GM23338 (cell line): Measurements from ENCODE around the gene KLHL33. TPM values are rescaled to one million over a fixed set of nuclear protein-coding genes. Genes with fewer than 3 reads are reported as not detected.

Experiments
- ATAC-seq: fragments of 200-7000 bp; cut with Tn5 transposase; 3 replicates; pipeline ENCODE4 v1.9.1; 2020
- DNase-seq: peaks from one replicate; pipeline ENCODE4 v3.0.0-alpha.2; 2015; ENCODE audit warnings: low spot score
- H2AFZ ChIP-seq: fragments of 200-600 bp; sonication (generic); 2 replicates; pipeline ENCODE4 v1.8.0; 2016; ENCODE audit warnings: antibody characterized with exemption, mild to moderate bottlenecking, moderate library complexity
- H3F3A ChIP-seq: fragments of 200-600 bp; sonication (generic); replicated peaks from 2 replicates; pipeline ENCODE4 v1.8.0; 2017; ENCODE audit warnings: antibody characterized with exemption, mixed run types, low read depth
- H3K27ac ChIP-seq: fragments of 200-600 bp; sonication (generic); 2 replicates; pipeline ENCODE4 v1.6.1; 2016; ENCODE audit warnings: low read depth
- H3K27me3 ChIP-seq: fragments of 200-600 bp; sonication (generic); 2 replicates; pipeline ENCODE4 v1.8.0; 2016; ENCODE audit warnings: mild to moderate bottlenecking, mixed run types, moderate library complexity; ENCODE audit not compliant: insufficient read depth
- H3K36me3 ChIP-seq: fragments of 200-600 bp; sonication (generic); 2 replicates; pipeline ENCODE4 v1.8.0; 2016; ENCODE audit warnings: mild to moderate bottlenecking; ENCODE audit not compliant: insufficient read depth
- H3K4me1 ChIP-seq: fragments of 200-600 bp; sonication (generic); 2 replicates; pipeline ENCODE4 v1.8.0; 2016; ENCODE audit warnings: mild to moderate bottlenecking, moderate library complexity; ENCODE audit not compliant: insufficient read depth
- H3K4me2 ChIP-seq: fragments of 200-600 bp; sonication (generic); 2 replicates; pipeline ENCODE4 v1.7.1; 2017; ENCODE audit warnings: mixed run types
- H3K4me3 ChIP-seq: fragments of 200-600 bp; sonication (generic); 2 replicates; pipeline ENCODE4 v1.6.1; 2016; ENCODE audit warnings: mixed run types
- H3K79me2 ChIP-seq: fragments of 200-600 bp; sonication (generic); replicated peaks from 2 replicates; pipeline ENCODE4 v1.8.0; 2017; ENCODE audit warnings: mild to moderate bottlenecking; ENCODE audit not compliant: insufficient read depth
- H3K9me2 ChIP-seq: fragments of 200-600 bp; sonication (generic); 2 replicates; pipeline ENCODE4 v1.8.0; 2017; ENCODE audit not compliant: insufficient read depth
- H4K20me1 ChIP-seq: fragments of 200-600 bp; sonication (generic); replicated peaks from 2 replicates; pipeline ENCODE4 v1.8.0; 2017; ENCODE audit warnings: mild to moderate bottlenecking; ENCODE audit not compliant: insufficient read depth
- H3K27ac Mint-ChIP-seq: 2 replicates; pipeline ENCODE4 v1.8.0; 2020; ENCODE audit warnings: inconsistent platforms, mild to moderate bottlenecking, moderate library complexity, mixed read lengths
- H3K27me3 Mint-ChIP-seq: 3 replicates; pipeline ENCODE4 v1.8.0; 2022; ENCODE audit warnings: low read depth, mild to moderate bottlenecking, moderate library complexity, mixed read lengths, inconsistent platforms; ENCODE audit not compliant: insufficient read depth, poor library complexity
- H3K36me3 Mint-ChIP-seq: 3 replicates; pipeline ENCODE4 v1.8.0; 2021; ENCODE audit warnings: low read depth, mild to moderate bottlenecking, inconsistent platforms, moderate library complexity, mixed read lengths
- H3K4me1 Mint-ChIP-seq: 3 replicates; pipeline ENCODE4 v1.8.0; 2020; ENCODE audit warnings: mild to moderate bottlenecking, inconsistent platforms, mixed read lengths
- H3K4me3 Mint-ChIP-seq: 3 replicates; pipeline ENCODE4 v1.8.0; 2021; ENCODE audit warnings: moderate library complexity, mild to moderate bottlenecking, inconsistent platforms, mixed read lengths
- H3K9me3 Mint-ChIP-seq: 3 replicates; pipeline ENCODE4 v1.8.0; 2020; ENCODE audit warnings: moderate library complexity, mild to moderate bottlenecking, inconsistent platforms, mixed read lengths
- CREB1 ChIP-seq: fragments of 250-450 bp; sonication (Bioruptor Pico); IDR thresholded peaks from 2 replicates; pipeline ENCODE4 v1.5.0; 2020; ENCODE audit warnings: low read depth, mild to moderate bottlenecking, moderate library complexity
- EZH2 ChIP-seq: fragments of 200-600 bp; sonication (generic); IDR thresholded peaks from one replicate; pipeline ENCODE4 v1.8.0; 2017; ENCODE audit warnings: antibody characterized with exemption, mild to moderate bottlenecking, low read depth; ENCODE audit not compliant: unreplicated experiment
- EZH2phosphoT487 ChIP-seq: fragments of 200-600 bp; sonication (generic); IDR thresholded peaks from one replicate; pipeline ENCODE4 v1.8.1; 2018; ENCODE audit warnings: antibody characterized with exemption; ENCODE audit not compliant: unreplicated experiment
- JUNB ChIP-seq: IDR thresholded peaks from one replicate; pipeline ENCODE4 v1.6.1; 2016; ENCODE audit warnings: antibody characterized with exemption; ENCODE audit not compliant: unreplicated experiment
- NANOG ChIP-seq: IDR thresholded peaks from 2 replicates; pipeline ENCODE4 v1.6.1; 2016; ENCODE audit warnings: antibody characterized with exemption, borderline replicate concordance
- POLR2AphosphoS5 ChIP-seq: IDR thresholded peaks from 2 replicates; pipeline ENCODE4 v1.6.1; 2016; ENCODE audit warnings: antibody characterized with exemption, low read depth
- STAT1 ChIP-seq: IDR thresholded peaks from one replicate; pipeline ENCODE4 v1.6.1; 2016; ENCODE audit warnings: antibody characterized with exemption; ENCODE audit not compliant: unreplicated experiment
- ZNF114 ChIP-seq: fragments of 250-450 bp; sonication (Bioruptor Pico); IDR thresholded peaks from 2 replicates; pipeline ENCODE4 v1.5.0; 2020; ENCODE audit warnings: mild to moderate bottlenecking, moderate library complexity
- ZNF331 ChIP-seq: fragments of 250-450 bp; sonication (Bioruptor Pico); IDR thresholded peaks from 2 replicates; pipeline ENCODE4 v1.5.0; 2020; ENCODE audit warnings: low read depth, mild to moderate bottlenecking, moderate library complexity
- polyA plus RNA-seq: library from polyadenylated mRNA; unstranded; fragments of >200 nt; fragmentation: Nextera tagmentation; extraction: Ambion mirVana; gene quantifications from 2 replicates; pipeline ENCODE4 v1.2.1, GENCODE V29; 2016
- total RNA-seq: library from RNA; depleted of rRNA; stranded (reverse); fragments of >200 nt; shearing (Covaris generic); gene quantifications from 2 replicates; pipeline ENCODE4 v1.2.3, GENCODE V29; 2014
- TF ChIP-seq, protein P1 (sequence below), 2 experiments: fragments of 200-600 bp in 1 of 2; sonication (generic) in 1 of 2; conservative IDR thresholded peaks; 2 replicates each; pipeline versions ENCODE4 v1.5.1 to v1.6.1; 2016 to 2017; ENCODE audit warnings: antibody characterized with exemption in 2 of 2, low read depth in 2 of 2, mild to moderate bottlenecking in 2 of 2, moderate library complexity in 1 of 2
- TF ChIP-seq, protein P2 (sequence below): IDR thresholded peaks from one replicate; pipeline ENCODE4 v1.6.1; 2018; ENCODE audit warnings: antibody characterized with exemption; ENCODE audit not compliant: unreplicated experiment
- TF ChIP-seq, protein P3 (sequence below): fragments of 250-450 bp; sonication (Bioruptor Pico); IDR thresholded peaks from 2 replicates; pipeline ENCODE4 v1.5.0; 2020; ENCODE audit warnings: mild to moderate bottlenecking, moderate library complexity
- TF ChIP-seq, protein P4 (sequence below): IDR thresholded peaks from 2 replicates; pipeline ENCODE4 v1.6.1; 2016; ENCODE audit warnings: antibody characterized with exemption

KLHL33 gene
- total and polyA plus RNA-seq, 2 experiments from 2014 or later = 0.15 to 0.35 TPM

DNA sequence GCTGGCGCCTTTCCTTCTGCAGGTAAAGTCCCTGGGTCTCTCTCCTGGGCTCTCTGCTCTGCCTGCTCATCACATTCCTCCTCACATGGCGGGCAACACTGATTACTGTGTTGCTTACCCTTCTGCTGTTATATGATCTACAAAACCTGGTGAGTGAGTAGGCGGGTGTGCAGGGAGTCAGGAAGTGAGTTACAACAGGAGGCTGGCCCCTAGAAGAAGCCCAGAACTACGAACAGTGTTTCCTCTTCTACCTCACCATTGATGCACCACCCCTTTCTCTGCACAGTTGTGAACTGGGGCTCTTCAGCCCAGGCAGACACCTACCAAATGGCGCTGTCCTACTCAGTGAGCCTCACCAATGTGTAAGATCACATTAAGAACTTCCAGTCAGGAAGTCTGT is 4.9 kb upstream of the KLHL33 start:
- no peak overlapping the region for H2AFZ ChIP-seq
- H3K4me2 ChIP-seq = no peak overlapping the region
- no peaks in the 10 kb centered on the region for H4K20me1 ChIP-seq
- H3K4me3 ChIP-seq = no peak overlapping the region
- DNase-seq (no peak), ATAC-seq (no peak; the same call in 2 of the 3 replicates)
- no peaks in the 10 kb centered on the region for H3F3A ChIP-seq
- Mint-ChIP-seq H3K27me3 (peaks cover 10% of the 10 kb centered on the region), H3K27ac (no peak overlapping the region), H3K4me1 (peaks cover 3% of the 10 kb centered on the region; the same call in 1 of the 3 replicates), H3K9me3 (peaks cover 4% of the 10 kb centered on the region; the same call in 2 of the 3 replicates), H3K4me3 (no peak overlapping the region), H3K36me3 (peaks cover 7% of the 10 kb centered on the region; the same call in 2 of the 3 replicates)
- H3K27me3 ChIP-seq = peaks cover 9% of the 10 kb centered on the region
- H3K27ac ChIP-seq = no peak overlapping the region
- 0 out of 2 replicates have a peak, but pooled peaks cover 9% of the 10 kb centered on the region for H3K9me2 ChIP-seq
- TF ChIP-seq, protein P1, sequence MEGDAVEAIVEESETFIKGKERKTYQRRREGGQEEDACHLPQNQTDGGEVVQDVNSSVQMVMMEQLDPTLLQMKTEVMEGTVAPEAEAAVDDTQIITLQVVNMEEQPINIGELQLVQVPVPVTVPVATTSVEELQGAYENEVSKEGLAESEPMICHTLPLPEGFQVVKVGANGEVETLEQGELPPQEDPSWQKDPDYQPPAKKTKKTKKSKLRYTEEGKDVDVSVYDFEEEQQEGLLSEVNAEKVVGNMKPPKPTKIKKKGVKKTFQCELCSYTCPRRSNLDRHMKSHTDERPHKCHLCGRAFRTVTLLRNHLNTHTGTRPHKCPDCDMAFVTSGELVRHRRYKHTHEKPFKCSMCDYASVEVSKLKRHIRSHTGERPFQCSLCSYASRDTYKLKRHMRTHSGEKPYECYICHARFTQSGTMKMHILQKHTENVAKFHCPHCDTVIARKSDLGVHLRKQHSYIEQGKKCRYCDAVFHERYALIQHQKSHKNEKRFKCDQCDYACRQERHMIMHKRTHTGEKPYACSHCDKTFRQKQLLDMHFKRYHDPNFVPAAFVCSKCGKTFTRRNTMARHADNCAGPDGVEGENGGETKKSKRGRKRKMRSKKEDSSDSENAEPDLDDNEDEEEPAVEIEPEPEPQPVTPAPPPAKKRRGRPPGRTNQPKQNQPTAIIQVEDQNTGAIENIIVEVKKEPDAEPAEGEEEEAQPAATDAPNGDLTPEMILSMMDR (conservative IDR thresholded peaks at IDR 0.05; ENCODE audit: low read depth in 2 of 2) = no peak
- TF ChIP-seq ZNF114 (CRISPR knock-in tag) = no peak
- TF ChIP-seq POLR2AphosphoS5 = no peak
- no peak for TF ChIP-seq NANOG
- TF ChIP-seq EZH2phosphoT487 = no peak
- TF ChIP-seq, protein P2, sequence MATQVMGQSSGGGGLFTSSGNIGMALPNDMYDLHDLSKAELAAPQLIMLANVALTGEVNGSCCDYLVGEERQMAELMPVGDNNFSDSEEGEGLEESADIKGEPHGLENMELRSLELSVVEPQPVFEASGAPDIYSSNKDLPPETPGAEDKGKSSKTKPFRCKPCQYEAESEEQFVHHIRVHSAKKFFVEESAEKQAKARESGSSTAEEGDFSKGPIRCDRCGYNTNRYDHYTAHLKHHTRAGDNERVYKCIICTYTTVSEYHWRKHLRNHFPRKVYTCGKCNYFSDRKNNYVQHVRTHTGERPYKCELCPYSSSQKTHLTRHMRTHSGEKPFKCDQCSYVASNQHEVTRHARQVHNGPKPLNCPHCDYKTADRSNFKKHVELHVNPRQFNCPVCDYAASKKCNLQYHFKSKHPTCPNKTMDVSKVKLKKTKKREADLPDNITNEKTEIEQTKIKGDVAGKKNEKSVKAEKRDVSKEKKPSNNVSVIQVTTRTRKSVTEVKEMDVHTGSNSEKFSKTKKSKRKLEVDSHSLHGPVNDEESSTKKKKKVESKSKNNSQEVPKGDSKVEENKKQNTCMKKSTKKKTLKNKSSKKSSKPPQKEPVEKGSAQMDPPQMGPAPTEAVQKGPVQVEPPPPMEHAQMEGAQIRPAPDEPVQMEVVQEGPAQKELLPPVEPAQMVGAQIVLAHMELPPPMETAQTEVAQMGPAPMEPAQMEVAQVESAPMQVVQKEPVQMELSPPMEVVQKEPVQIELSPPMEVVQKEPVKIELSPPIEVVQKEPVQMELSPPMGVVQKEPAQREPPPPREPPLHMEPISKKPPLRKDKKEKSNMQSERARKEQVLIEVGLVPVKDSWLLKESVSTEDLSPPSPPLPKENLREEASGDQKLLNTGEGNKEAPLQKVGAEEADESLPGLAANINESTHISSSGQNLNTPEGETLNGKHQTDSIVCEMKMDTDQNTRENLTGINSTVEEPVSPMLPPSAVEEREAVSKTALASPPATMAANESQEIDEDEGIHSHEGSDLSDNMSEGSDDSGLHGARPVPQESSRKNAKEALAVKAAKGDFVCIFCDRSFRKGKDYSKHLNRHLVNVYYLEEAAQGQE = no peak
- TF ChIP-seq, protein P3, sequence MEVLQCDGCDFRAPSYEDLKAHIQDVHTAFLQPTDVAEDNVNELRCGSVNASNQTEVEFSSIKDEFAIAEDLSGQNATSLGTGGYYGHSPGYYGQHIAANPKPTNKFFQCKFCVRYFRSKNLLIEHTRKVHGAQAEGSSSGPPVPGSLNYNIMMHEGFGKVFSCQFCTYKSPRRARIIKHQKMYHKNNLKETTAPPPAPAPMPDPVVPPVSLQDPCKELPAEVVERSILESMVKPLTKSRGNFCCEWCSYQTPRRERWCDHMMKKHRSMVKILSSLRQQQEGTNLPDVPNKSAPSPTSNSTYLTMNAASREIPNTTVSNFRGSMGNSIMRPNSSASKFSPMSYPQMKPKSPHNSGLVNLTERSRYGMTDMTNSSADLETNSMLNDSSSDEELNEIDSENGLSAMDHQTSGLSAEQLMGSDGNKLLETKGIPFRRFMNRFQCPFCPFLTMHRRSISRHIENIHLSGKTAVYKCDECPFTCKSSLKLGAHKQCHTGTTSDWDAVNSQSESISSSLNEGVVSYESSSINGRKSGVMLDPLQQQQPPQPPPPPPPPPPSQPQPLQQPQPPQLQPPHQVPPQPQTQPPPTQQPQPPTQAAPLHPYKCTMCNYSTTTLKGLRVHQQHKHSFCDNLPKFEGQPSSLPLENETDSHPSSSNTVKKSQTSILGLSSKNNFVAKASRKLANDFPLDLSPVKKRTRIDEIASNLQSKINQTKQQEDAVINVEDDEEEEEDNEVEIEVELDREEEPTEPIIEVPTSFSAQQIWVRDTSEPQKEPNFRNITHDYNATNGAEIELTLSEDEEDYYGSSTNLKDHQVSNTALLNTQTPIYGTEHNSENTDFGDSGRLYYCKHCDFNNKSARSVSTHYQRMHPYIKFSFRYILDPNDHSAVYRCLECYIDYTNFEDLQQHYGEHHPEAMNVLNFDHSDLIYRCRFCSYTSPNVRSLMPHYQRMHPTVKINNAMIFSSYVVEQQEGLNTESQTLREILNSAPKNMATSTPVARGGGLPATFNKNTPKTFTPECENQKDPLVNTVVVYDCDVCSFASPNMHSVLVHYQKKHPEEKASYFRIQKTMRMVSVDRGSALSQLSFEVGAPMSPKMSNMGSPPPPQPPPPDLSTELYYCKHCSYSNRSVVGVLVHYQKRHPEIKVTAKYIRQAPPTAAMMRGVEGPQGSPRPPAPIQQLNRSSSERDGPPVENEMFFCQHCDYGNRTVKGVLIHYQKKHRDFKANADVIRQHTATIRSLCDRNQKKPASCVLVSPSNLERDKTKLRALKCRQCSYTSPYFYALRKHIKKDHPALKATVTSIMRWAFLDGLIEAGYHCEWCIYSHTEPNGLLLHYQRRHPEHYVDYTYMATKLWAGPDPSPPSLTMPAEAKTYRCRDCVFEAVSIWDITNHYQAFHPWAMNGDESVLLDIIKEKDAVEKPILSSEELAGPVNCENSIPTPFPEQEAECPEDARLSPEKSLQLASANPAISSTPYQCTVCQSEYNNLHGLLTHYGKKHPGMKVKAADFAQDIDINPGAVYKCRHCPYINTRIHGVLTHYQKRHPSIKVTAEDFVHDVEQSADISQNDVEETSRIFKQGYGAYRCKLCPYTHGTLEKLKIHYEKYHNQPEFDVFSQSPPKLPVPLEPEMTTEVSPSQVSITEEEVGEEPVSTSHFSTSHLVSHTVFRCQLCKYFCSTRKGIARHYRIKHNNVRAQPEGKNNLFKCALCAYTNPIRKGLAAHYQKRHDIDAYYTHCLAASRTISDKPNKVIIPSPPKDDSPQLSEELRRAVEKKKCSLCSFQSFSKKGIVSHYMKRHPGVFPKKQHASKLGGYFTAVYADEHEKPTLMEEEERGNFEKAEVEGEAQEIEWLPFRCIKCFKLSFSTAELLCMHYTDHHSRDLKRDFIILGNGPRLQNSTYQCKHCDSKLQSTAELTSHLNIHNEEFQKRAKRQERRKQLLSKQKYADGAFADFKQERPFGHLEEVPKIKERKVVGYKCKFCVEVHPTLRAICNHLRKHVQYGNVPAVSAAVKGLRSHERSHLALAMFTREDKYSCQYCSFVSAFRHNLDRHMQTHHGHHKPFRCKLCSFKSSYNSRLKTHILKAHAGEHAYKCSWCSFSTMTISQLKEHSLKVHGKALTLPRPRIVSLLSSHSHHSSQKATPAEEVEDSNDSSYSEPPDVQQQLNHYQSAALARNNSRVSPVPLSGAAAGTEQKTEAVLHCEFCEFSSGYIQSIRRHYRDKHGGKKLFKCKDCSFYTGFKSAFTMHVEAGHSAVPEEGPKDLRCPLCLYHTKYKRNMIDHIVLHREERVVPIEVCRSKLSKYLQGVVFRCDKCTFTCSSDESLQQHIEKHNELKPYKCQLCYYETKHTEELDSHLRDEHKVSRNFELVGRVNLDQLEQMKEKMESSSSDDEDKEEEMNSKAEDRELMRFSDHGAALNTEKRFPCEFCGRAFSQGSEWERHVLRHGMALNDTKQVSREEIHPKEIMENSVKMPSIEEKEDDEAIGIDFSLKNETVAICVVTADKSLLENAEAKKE = no peak
- TF ChIP-seq ZNF331 = no peak
- TF ChIP-seq EZH2 = no peak
- TF ChIP-seq CREB1 (CRISPR knock-in tag) = no peak
- TF ChIP-seq JUNB = no peak
- TF ChIP-seq, protein P4, sequence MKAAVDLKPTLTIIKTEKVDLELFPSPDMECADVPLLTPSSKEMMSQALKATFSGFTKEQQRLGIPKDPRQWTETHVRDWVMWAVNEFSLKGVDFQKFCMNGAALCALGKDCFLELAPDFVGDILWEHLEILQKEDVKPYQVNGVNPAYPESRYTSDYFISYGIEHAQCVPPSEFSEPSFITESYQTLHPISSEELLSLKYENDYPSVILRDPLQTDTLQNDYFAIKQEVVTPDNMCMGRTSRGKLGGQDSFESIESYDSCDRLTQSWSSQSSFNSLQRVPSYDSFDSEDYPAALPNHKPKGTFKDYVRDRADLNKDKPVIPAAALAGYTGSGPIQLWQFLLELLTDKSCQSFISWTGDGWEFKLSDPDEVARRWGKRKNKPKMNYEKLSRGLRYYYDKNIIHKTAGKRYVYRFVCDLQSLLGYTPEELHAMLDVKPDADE = no peak
- no peak for TF ChIP-seq STAT1
- no peaks in the 10 kb centered on the region; the same call in 1 of the 2 replicates for H3K4me1 ChIP-seq
- H3K79me2 ChIP-seq = no peaks in the 10 kb centered on the region
- H3K36me3 ChIP-seq = peaks cover 2% of the 10 kb centered on the region
